ENCODE results near the gene PNMT. TPM values are rescaled to one million over a fixed set of nuclear protein-coding genes. Genes with fewer than 3 reads are reported as not detected.

Gene PNMT
- total and polyA plus RNA-seq, 2 experiments from 2014 or later: 1.9 to 2.5 TPM

GRCh38 chr17:39666231-39666600 is 2.0 kb upstream of the PNMT start:
- Histone ChIP-seq H3K9me2 (ENCODE audit: insufficient read depth) (no peaks in the 10 kb centered on the region), H3K4me2 (peak overlapping the region; percentile 90; the same call in 1 of the 2 replicates), H3K27me3 (ENCODE audit: insufficient read depth) (peaks cover 41% of the 10 kb centered on the region), H2AFZ (no peak overlapping the region), H3K36me3 (ENCODE audit: insufficient read depth) (no peaks in the 10 kb centered on the region), H3F3A (replicated peaks; ENCODE audit: low read depth) (peaks cover 3% of the 10 kb centered on the region), H4K20me1 (replicated peaks; ENCODE audit: insufficient read depth) (no peaks in the 10 kb centered on the region; the same call in 1 of the 2 replicates), H3K79me2 (replicated peaks; ENCODE audit: insufficient read depth) (no peaks in the 10 kb centered on the region), H3K27ac (ENCODE audit: low read depth) (no peak overlapping the region), H3K4me3 (no peak overlapping the region), H3K4me1 (ENCODE audit: insufficient read depth) (peaks cover 46% of the 10 kb centered on the region)
- ATAC-seq: no peak
- H3K9me3 Mint-ChIP-seq: no peaks in the 10 kb centered on the region; the same call in 2 of the 3 replicates
- peaks cover 5% of the 10 kb centered on the region; the same call in 2 of the 3 replicates for H3K36me3 Mint-ChIP-seq (ENCODE audit: low read depth)
- no peak for DNase-seq (ENCODE audit: low spot score)
- H3K4me1 Mint-ChIP-seq: peaks cover 47% of the 10 kb centered on the region
- H3K27ac Mint-ChIP-seq: no peak overlapping the region
- TF ChIP-seq ZNF114 (CRISPR knock-in tag; IDR thresholded peaks at IDR 0.05): no peak
- no peak for TF ChIP-seq EZH2phosphoT487 (IDR thresholded peaks at IDR 0.05; ENCODE audit: unreplicated experiment)
- TF ChIP-seq EZH2 (IDR thresholded peaks at IDR 0.05; ENCODE audit: low read depth, unreplicated experiment): no peak
- no peak for TF ChIP-seq NANOG (IDR thresholded peaks at IDR 0.05; ENCODE audit: borderline replicate concordance)
- no peak for TF ChIP-seq POLR2AphosphoS5 (IDR thresholded peaks at IDR 0.05; ENCODE audit: low read depth)
- TF ChIP-seq ZNF331 (CRISPR knock-in tag; IDR thresholded peaks at IDR 0.05; ENCODE audit: low read depth): no peak
- TF ChIP-seq STAT1 (IDR thresholded peaks at IDR 0.05; ENCODE audit: unreplicated experiment): no peak
- no peak for TF ChIP-seq JUNB (IDR thresholded peaks at IDR 0.05; ENCODE audit: unreplicated experiment)
- no peak for TF ChIP-seq CREB1 (CRISPR knock-in tag; IDR thresholded peaks at IDR 0.05; ENCODE audit: low read depth)
- no peak for TF ChIP-seq ZNF462 (CRISPR knock-in tag; IDR thresholded peaks at IDR 0.05)
- TF ChIP-seq, protein P1, sequence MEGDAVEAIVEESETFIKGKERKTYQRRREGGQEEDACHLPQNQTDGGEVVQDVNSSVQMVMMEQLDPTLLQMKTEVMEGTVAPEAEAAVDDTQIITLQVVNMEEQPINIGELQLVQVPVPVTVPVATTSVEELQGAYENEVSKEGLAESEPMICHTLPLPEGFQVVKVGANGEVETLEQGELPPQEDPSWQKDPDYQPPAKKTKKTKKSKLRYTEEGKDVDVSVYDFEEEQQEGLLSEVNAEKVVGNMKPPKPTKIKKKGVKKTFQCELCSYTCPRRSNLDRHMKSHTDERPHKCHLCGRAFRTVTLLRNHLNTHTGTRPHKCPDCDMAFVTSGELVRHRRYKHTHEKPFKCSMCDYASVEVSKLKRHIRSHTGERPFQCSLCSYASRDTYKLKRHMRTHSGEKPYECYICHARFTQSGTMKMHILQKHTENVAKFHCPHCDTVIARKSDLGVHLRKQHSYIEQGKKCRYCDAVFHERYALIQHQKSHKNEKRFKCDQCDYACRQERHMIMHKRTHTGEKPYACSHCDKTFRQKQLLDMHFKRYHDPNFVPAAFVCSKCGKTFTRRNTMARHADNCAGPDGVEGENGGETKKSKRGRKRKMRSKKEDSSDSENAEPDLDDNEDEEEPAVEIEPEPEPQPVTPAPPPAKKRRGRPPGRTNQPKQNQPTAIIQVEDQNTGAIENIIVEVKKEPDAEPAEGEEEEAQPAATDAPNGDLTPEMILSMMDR (conservative IDR thresholded peaks at IDR 0.05; ENCODE audit: low read depth in 2 of 2): no peak
- TF ChIP-seq, protein P2, sequence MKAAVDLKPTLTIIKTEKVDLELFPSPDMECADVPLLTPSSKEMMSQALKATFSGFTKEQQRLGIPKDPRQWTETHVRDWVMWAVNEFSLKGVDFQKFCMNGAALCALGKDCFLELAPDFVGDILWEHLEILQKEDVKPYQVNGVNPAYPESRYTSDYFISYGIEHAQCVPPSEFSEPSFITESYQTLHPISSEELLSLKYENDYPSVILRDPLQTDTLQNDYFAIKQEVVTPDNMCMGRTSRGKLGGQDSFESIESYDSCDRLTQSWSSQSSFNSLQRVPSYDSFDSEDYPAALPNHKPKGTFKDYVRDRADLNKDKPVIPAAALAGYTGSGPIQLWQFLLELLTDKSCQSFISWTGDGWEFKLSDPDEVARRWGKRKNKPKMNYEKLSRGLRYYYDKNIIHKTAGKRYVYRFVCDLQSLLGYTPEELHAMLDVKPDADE (IDR thresholded peaks at IDR 0.05): no peak
- TF ChIP-seq, protein P3, sequence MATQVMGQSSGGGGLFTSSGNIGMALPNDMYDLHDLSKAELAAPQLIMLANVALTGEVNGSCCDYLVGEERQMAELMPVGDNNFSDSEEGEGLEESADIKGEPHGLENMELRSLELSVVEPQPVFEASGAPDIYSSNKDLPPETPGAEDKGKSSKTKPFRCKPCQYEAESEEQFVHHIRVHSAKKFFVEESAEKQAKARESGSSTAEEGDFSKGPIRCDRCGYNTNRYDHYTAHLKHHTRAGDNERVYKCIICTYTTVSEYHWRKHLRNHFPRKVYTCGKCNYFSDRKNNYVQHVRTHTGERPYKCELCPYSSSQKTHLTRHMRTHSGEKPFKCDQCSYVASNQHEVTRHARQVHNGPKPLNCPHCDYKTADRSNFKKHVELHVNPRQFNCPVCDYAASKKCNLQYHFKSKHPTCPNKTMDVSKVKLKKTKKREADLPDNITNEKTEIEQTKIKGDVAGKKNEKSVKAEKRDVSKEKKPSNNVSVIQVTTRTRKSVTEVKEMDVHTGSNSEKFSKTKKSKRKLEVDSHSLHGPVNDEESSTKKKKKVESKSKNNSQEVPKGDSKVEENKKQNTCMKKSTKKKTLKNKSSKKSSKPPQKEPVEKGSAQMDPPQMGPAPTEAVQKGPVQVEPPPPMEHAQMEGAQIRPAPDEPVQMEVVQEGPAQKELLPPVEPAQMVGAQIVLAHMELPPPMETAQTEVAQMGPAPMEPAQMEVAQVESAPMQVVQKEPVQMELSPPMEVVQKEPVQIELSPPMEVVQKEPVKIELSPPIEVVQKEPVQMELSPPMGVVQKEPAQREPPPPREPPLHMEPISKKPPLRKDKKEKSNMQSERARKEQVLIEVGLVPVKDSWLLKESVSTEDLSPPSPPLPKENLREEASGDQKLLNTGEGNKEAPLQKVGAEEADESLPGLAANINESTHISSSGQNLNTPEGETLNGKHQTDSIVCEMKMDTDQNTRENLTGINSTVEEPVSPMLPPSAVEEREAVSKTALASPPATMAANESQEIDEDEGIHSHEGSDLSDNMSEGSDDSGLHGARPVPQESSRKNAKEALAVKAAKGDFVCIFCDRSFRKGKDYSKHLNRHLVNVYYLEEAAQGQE (IDR thresholded peaks at IDR 0.05; ENCODE audit: unreplicated experiment): no peak
- H3K4me3 Mint-ChIP-seq: no peak overlapping the region
- H3K27me3 Mint-ChIP-seq (ENCODE audit: insufficient read depth, low read depth, poor library complexity): peaks cover 29% of the 10 kb centered on the region
